Effector memory CD8-positive, alpha-beta T cell (primary cell): ENCODE data around the gene YPEL3.
A peak's percentile ranks its signal among the peaks of the same experiment; 100 is the strongest.

Source experiments
- ATAC-seq: fragments of 150-1000 bp; cut with Tn5 transposase; replicated peaks from 2 replicates; pipeline ENCODE4 v1.10.0; 2021; ENCODE audit warnings: mild to moderate bottlenecking, moderate library complexity
- DNase-seq, 3 experiments: peaks; one replicate each; pipeline ENCODE4 v3.0.0; 2021
- H3K27ac Mint-ChIP-seq, 2 donors: one replicate each; pipeline ENCODE4 v1.8.0; 2022; ENCODE audit warnings: mild to moderate bottlenecking in 2 of 2, mixed read lengths in 2 of 2, moderate library complexity in 2 of 2
- H3K27me3 Mint-ChIP-seq, 2 donors: one replicate each; pipeline ENCODE4 v1.8.0; 2022; ENCODE audit warnings: mixed read lengths in 2 of 2
- H3K36me3 Mint-ChIP-seq: one replicate; pipeline ENCODE4 v1.8.0; 2022; ENCODE audit warnings: mild to moderate bottlenecking, moderate library complexity, mixed read lengths; ENCODE audit not compliant: insufficient read depth
- H3K4me1 Mint-ChIP-seq, 2 donors: one replicate each; pipeline ENCODE4 v1.8.0; 2022; ENCODE audit warnings: low read depth in 2 of 2, mixed read lengths in 2 of 2
- H3K4me3 Mint-ChIP-seq, 2 donors: one replicate each; pipeline ENCODE4 v1.8.0; 2022; ENCODE audit warnings: mild to moderate bottlenecking in 2 of 2, mixed read lengths in 2 of 2, moderate library complexity in 2 of 2
- H3K9me3 Mint-ChIP-seq, 2 donors: one replicate each; pipeline ENCODE4 v1.8.0; 2022; ENCODE audit warnings: mixed read lengths in 2 of 2

The YPEL3 gene

GRCh38 chr16:30113711-30114333 lies 17.8 kb upstream of the YPEL3 start:
- Mint-ChIP-seq H3K4me3 (no peak overlapping the region), H3K9me3 (no peaks in the 10 kb centered on the region), H3K27me3 (no peaks in the 10 kb centered on the region), H3K4me1 (peaks cover 8 to 11% of the 10 kb centered on the region in 2 donors), H3K36me3 (peaks cover 9% of the 10 kb centered on the region), H3K27ac (peak overlapping the region in 1 of 2 donors; percentile 67)
- ATAC-seq (no peak), DNase-seq (no peak)

GRCh38 chr16:30113031-30113710 lies 17.2 kb upstream of the YPEL3 start, which contains the start of gene GDPD3:
TSS of gene GDPD3 (minus strand) at chr16:30113537. CDS start at chr16:30113478, 59 bp downstream.
- H3K36me3 Mint-ChIP-seq, result peaks cover 9% of the 10 kb centered on the region
- H3K27ac Mint-ChIP-seq, result peak within 1 kb of the TSS in 1 of 2 donors; percentile 82
- H3K27me3 Mint-ChIP-seq, result no peaks in the 10 kb centered on the region
- H3K4me3 Mint-ChIP-seq, result no peak within 1 kb of the TSS
- no peaks in the 10 kb centered on the region for H3K9me3 Mint-ChIP-seq
- no peak for ATAC-seq
- DNase-seq, result no peak
- peaks cover 8 to 11% of the 10 kb centered on the region in 2 donors for H3K4me1 Mint-ChIP-seq

DNA sequence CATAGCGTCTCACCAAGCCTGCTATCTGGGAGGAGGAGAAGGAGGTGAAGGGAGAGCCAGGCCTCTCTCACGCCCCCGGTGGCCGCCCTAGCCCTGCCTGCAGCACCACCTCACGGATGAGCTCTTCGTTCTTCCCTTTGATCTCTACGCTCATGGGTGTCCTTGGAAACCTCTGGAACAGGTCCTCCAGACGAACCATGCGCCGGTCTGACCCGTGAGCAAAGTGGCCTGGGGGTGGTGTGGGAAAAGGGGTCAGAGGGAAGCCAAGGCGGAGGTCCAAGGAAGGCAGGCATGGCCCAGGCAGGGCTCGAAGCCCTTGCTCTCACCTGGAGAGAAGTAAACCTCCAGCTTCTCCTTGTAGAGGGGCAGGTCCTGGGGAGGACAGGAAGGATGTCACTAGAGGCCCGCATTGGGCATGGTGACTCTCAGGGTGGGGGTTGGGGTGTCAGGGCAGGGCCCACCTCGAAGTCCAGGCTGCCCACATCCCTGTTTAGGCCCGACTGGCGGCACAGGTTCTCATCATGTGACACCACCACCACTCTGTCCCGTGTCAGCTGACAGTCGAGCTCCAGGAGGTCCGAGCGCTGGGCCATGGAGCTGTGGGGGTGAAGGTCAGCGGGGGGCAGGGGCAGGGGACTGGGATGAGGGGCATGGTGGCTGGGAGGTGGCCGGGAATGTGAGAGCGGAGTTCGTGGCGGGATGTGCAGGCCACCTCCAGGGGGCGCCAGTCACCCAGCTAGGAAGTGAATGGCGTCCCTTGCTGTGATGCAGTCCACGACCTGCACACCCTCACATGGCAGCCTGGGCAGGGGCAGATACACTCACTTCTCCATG lies 16.4 kb upstream of the YPEL3 start:
- peak; percentile 54 for ATAC-seq
- peak overlapping the region in 1 of 2 donors; percentile 54 for H3K27ac Mint-ChIP-seq
- DNase-seq, result peak in 2 of 3 experiments; percentile 30 to 35
- H3K4me1 Mint-ChIP-seq, result peaks cover 8 to 11% of the 10 kb centered on the region in 2 donors
- peaks cover 12% of the 10 kb centered on the region for H3K36me3 Mint-ChIP-seq
- no peaks in the 10 kb centered on the region for H3K27me3 Mint-ChIP-seq
- no peak overlapping the region for H3K4me3 Mint-ChIP-seq
- no peaks in the 10 kb centered on the region for H3K9me3 Mint-ChIP-seq

GRCh38 chr16:30110661-30111060 lies 14.6 kb upstream of the YPEL3 start:
- DNase-seq (no peak), ATAC-seq (no peak)
- Mint-ChIP-seq H3K4me3 (no peak overlapping the region), H3K27ac (peak overlapping the region in 1 of 2 donors; percentile 66), H3K9me3 (no peaks in the 10 kb centered on the region), H3K4me1 (peaks cover 8 to 11% of the 10 kb centered on the region in 2 donors), H3K27me3 (no peaks in the 10 kb centered on the region), H3K36me3 (peaks cover 12% of the 10 kb centered on the region)

DNA sequence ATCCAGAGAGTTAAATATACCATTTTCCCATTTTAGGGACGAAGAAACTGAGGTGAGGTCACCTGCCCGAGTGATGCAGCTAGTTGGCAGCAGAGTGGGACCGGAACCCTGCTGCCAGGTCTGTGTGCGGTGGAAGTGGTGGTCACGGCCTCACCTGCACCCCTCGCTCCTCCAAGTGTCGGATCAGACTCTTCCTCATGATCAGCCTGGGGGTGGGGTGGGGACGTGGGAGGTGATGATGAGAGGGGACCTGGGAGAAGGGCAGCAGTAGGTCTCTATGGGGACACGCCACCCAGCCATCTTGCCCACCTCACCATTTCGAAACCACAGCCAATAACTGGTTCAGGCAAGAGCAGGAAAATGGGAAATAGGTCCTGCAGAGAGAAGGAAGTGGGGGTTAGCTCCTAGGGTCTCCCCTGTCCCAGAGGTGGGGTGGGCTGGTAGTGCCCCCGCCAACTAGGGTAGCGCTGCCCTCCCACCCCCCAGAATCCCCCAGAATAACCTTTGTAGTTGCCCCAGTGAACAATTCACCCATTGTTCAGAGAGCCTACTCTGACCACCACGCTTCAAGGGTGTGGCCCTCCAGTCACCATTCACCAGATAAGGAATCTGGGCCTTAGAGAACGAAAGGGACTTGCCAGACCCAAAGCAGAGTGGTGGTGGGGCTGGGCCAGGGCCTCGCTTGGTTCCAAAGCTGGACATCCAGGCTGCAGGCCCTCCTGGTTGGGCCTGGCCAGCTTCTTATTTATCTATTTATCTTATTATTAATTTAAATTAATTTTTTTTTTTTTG lies 12.2 kb upstream of the YPEL3 start:
- Mint-ChIP-seq H3K27me3 (no peaks in the 10 kb centered on the region), H3K27ac (no peak overlapping the region), H3K4me1 (peaks cover 4 to 8% of the 10 kb centered on the region in 2 donors), H3K4me3 (no peak overlapping the region), H3K36me3 (peaks cover 12% of the 10 kb centered on the region), H3K9me3 (no peaks in the 10 kb centered on the region)
- DNase-seq (no peak), ATAC-seq (no peak)

- DNase-seq, result no peak
- peaks cover 0 to 3% of the 10 kb centered on the region in 2 donors for H3K4me1 Mint-ChIP-seq
- H3K9me3 Mint-ChIP-seq, result no peaks in the 10 kb centered on the region
- H3K36me3 Mint-ChIP-seq, result peaks cover 3% of the 10 kb centered on the region
- H3K27ac Mint-ChIP-seq, result peak overlapping the region in 1 of 2 donors; percentile 6
- no peak for ATAC-seq
- H3K4me3 Mint-ChIP-seq, result no peak overlapping the region
- no peaks in the 10 kb centered on the region for H3K27me3 Mint-ChIP-seq
Observed at GRCh38 chr16:30104492-30104891, 8.5 kb upstream of the YPEL3 start.

DNA sequence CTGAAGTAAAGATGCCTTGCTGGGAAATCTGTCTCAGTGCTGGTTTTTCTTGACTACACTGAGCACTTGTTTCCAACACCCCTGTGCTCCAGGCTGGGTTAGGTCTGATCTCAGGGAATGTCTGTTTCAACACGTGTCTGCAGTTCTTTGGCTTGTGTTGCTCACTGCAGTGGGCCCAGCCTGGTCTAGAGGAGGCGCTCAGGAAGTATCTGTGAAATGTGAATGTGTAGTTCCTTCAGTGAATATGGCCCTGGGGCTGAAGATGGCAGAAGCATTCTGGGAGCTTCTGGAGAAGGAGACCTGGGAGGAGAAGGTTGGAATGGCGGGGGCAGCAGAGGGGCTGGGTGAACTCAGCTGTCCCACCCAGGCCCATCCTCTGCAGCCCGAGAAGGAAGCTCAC lies 8.1 kb upstream of the YPEL3 start:
- DNase-seq (no peak), ATAC-seq (no peak)
- peaks cover 0 to 3% of the 10 kb centered on the region in 2 donors for H3K4me1 Mint-ChIP-seq
- no peaks in the 10 kb centered on the region for H3K9me3 Mint-ChIP-seq
- no peaks in the 10 kb centered on the region for H3K27me3 Mint-ChIP-seq
- no peak overlapping the region for H3K4me3 Mint-ChIP-seq
- H3K36me3 Mint-ChIP-seq, result peaks cover 3% of the 10 kb centered on the region
- H3K27ac Mint-ChIP-seq, result peak overlapping the region in 1 of 2 donors; percentile 6

DNA sequence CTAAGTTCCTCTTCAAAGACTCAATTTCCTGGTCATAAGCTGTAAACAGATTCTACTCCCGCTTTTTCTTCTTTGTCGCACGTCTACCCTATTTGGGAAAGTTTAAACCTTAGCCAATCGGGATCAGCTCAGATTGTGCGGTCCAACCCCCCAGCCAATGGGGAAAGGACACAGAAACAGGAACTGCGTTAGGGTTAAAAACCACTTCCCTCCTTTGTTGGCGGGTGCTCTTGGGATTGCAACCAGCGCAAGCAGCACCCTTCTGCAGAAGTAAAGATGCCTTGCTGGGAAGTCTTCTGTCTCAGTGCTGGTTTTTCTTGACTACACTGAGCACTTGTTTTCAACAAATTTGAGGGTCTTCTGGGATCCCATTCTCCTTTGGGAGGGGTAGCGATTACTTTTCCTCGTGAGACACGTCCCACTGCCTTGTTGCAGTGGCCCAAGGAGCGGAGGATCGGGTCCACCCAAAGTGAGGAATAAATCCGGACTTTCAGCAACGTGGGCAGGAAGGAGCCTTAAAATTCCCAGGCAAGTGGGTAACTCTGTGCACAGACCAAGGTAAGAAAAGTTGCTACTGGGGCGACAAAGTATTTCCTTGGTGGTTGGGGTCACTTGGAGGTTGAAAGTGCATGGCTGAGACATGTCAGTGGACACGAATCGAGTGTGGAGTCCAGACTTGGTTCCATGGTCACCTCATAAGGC lies 1.0 kb upstream of the YPEL3 start:
- H3K4me3 Mint-ChIP-seq, result peak overlapping the region; percentile 71 to 74
- no peaks in the 10 kb centered on the region for H3K27me3 Mint-ChIP-seq
- H3K4me1 Mint-ChIP-seq, result peaks cover 24 to 32% of the 10 kb centered on the region in 2 donors
- peak overlapping the region; percentile 92 to 96 for H3K27ac Mint-ChIP-seq
- ATAC-seq (no peak), DNase-seq (no peak)
- peaks cover 45% of the 10 kb centered on the region for H3K36me3 Mint-ChIP-seq
- peaks cover 0 to 6% of the 10 kb centered on the region in 2 donors for H3K9me3 Mint-ChIP-seq

- peak overlapping the region; percentile 95 to 96 for H3K27ac Mint-ChIP-seq
- DNase-seq, result no peak
- H3K9me3 Mint-ChIP-seq, result peaks cover 0 to 6% of the 10 kb centered on the region in 2 donors
- H3K4me3 Mint-ChIP-seq, result peak overlapping the region; percentile 93 to 97
- H3K27me3 Mint-ChIP-seq, result no peaks in the 10 kb centered on the region
- H3K36me3 Mint-ChIP-seq, result peaks cover 45% of the 10 kb centered on the region
- peak; percentile 0 for ATAC-seq
- peaks cover 27 to 34% of the 10 kb centered on the region in 2 donors for H3K4me1 Mint-ChIP-seq
Observed at GRCh38 chr16:30095166-30096078, 591 bp downstream of the YPEL3 start.

GRCh38 chr16:30094541-30095165 lies 1.4 kb downstream of the YPEL3 start:
- Mint-ChIP-seq H3K36me3 (peaks cover 45% of the 10 kb centered on the region), H3K27me3 (no peaks in the 10 kb centered on the region), H3K4me1 (peaks cover 27 to 34% of the 10 kb centered on the region in 2 donors), H3K27ac (peak overlapping the region; percentile 95 to 96), H3K4me3 (peak overlapping the region; percentile 93 to 97), H3K9me3 (peaks cover 0 to 6% of the 10 kb centered on the region in 2 donors)
- DNase-seq (no peak), ATAC-seq (no peak)

DNA sequence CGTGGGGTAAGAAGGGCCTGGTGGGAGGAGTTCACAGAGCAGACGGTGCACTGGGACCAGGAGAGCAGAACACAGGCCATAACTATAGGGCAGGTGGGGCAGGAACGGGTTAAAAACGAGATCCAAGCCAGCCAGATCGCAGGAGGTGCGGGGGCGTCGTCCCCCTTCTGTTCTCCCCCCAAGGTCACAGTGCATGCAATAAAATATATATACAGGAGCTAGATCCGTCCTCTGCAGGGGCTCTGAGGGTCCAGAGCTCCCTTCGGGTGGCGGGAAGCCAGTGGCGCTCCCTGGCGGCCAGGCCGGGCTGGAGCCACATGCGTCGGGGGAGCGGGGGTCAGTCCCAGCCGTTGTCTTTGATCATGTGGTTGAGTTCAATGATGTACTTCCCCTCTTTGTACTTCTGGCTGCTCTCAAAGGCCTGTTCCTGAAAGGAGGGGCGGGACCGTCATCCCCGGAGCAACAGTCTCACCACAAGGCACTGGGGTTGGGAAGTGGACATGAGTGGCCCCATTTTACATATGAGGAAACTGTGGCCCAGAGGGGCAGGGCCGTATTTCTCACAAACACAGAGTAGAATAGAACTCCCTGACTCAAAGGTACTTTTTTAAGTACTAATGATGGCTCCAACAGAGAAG lies 3.5 kb downstream of the YPEL3 start:
- Mint-ChIP-seq H3K4me1 (peaks cover 27 to 34% of the 10 kb centered on the region in 2 donors), H3K4me3 (peak overlapping the region; percentile 80 to 89)
- ATAC-seq, result peak; percentile 44

More for the DNA sequence above, 3.5 kb downstream of the YPEL3 start:
- Mint-ChIP-seq H3K27ac (peak overlapping the region; percentile 91 to 92), H3K27me3 (no peaks in the 10 kb centered on the region), H3K36me3 (peaks cover 48% of the 10 kb centered on the region), H3K9me3 (peaks cover 0 to under 1% of the 10 kb centered on the region in 2 donors)
- DNase-seq, result peak; percentile 53 to 59 (median 58)
